Measurements from ENCODE around the gene FILIP1L. TPM values are rescaled to one million over a fixed set of nuclear protein-coding genes. Genes with fewer than 3 reads are reported as not detected.

Gene FILIP1L
- total and polyA plus RNA-seq, 2 of the 8 experiments (the other 6 are each of a cell fraction or from before 2014, with no cell fraction given) = 0.06 to 0.09 TPM

DNA sequence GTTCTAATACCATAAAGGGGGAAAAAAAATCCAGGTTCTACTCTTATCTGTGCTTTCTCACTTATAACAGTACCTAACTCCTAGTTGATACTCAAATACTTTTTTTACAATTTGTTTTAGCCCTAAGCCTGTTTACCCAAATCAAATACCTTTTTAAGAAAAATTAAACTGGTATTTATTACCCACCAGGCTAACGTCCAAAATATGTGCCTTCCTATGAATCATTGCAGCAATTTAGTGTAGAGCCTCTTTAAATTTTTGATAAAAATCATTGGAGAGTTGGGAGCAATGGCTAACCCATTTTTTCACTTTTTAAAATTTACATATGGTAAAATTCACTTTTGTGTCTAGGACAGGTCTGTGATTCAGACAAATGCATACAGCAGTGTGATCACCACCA, 27.9 kb downstream of the FILIP1L start (continued):
- TF ChIP-seq, protein P1, sequence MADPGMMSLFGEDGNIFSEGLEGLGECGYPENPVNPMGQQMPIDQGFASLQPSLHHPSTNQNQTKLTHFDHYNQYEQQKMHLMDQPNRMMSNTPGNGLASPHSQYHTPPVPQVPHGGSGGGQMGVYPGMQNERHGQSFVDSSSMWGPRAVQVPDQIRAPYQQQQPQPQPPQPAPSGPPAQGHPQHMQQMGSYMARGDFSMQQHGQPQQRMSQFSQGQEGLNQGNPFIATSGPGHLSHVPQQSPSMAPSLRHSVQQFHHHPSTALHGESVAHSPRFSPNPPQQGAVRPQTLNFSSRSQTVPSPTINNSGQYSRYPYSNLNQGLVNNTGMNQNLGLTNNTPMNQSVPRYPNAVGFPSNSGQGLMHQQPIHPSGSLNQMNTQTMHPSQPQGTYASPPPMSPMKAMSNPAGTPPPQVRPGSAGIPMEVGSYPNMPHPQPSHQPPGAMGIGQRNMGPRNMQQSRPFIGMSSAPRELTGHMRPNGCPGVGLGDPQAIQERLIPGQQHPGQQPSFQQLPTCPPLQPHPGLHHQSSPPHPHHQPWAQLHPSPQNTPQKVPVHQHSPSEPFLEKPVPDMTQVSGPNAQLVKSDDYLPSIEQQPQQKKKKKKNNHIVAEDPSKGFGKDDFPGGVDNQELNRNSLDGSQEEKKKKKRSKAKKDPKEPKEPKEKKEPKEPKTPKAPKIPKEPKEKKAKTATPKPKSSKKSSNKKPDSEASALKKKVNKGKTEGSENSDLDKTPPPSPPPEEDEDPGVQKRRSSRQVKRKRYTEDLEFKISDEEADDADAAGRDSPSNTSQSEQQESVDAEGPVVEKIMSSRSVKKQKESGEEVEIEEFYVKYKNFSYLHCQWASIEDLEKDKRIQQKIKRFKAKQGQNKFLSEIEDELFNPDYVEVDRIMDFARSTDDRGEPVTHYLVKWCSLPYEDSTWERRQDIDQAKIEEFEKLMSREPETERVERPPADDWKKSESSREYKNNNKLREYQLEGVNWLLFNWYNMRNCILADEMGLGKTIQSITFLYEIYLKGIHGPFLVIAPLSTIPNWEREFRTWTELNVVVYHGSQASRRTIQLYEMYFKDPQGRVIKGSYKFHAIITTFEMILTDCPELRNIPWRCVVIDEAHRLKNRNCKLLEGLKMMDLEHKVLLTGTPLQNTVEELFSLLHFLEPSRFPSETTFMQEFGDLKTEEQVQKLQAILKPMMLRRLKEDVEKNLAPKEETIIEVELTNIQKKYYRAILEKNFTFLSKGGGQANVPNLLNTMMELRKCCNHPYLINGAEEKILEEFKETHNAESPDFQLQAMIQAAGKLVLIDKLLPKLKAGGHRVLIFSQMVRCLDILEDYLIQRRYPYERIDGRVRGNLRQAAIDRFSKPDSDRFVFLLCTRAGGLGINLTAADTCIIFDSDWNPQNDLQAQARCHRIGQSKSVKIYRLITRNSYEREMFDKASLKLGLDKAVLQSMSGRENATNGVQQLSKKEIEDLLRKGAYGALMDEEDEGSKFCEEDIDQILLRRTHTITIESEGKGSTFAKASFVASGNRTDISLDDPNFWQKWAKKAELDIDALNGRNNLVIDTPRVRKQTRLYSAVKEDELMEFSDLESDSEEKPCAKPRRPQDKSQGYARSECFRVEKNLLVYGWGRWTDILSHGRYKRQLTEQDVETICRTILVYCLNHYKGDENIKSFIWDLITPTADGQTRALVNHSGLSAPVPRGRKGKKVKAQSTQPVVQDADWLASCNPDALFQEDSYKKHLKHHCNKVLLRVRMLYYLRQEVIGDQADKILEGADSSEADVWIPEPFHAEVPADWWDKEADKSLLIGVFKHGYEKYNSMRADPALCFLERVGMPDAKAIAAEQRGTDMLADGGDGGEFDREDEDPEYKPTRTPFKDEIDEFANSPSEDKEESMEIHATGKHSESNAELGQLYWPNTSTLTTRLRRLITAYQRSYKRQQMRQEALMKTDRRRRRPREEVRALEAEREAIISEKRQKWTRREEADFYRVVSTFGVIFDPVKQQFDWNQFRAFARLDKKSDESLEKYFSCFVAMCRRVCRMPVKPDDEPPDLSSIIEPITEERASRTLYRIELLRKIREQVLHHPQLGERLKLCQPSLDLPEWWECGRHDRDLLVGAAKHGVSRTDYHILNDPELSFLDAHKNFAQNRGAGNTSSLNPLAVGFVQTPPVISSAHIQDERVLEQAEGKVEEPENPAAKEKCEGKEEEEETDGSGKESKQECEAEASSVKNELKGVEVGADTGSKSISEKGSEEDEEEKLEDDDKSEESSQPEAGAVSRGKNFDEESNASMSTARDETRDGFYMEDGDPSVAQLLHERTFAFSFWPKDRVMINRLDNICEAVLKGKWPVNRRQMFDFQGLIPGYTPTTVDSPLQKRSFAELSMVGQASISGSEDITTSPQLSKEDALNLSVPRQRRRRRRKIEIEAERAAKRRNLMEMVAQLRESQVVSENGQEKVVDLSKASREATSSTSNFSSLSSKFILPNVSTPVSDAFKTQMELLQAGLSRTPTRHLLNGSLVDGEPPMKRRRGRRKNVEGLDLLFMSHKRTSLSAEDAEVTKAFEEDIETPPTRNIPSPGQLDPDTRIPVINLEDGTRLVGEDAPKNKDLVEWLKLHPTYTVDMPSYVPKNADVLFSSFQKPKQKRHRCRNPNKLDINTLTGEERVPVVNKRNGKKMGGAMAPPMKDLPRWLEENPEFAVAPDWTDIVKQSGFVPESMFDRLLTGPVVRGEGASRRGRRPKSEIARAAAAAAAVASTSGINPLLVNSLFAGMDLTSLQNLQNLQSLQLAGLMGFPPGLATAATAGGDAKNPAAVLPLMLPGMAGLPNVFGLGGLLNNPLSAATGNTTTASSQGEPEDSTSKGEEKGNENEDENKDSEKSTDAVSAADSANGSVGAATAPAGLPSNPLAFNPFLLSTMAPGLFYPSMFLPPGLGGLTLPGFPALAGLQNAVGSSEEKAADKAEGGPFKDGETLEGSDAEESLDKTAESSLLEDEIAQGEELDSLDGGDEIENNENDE (IDR thresholded peaks at IDR 0.05; ENCODE audit: insufficient replicate concordance, low read length) = no peak

All from H1 (cell line).